Heart left ventricle (tissue), 16 donors: Measurements from ENCODE around the gene PTGIS. TPM values are rescaled to one million over a fixed set of nuclear protein-coding genes. Genes with fewer than 3 reads are reported as not detected.

ENCODE experiments used
- ATAC-seq, 4 donors: fragments of 200-7000 bp; cut with Tn5 transposase; one replicate each; pipeline ENCODE4 v1.9.1; 2020 to 2022; ENCODE audit warnings: moderate library complexity in 4 of 4, mild to moderate bottlenecking in 3 of 4, moderate number of reproducible peaks in 1 of 4
- DNase-seq, 5 donors: peaks; one replicate each; pipeline ENCODE4 v3.0.0-alpha.2; 2020
- H3K27ac ChIP-seq, 12 donors: fragments of 200-600 bp; sonication (generic) in 4 of 12; one replicate each; pipeline versions ENCODE4 v1.5.0 to v1.8.0; 2016 to 2022; ENCODE audit warnings: mild to moderate bottlenecking in 2 of 12
- H3K27me3 ChIP-seq, 9 donors: fragments of 200-600 bp; sonication (generic) in 2 of 9; one replicate each; pipeline versions ENCODE4 v1.5.1 to v1.8.0; 2016 to 2022; ENCODE audit warnings: mild to moderate bottlenecking in 3 of 9
- H3K36me3 ChIP-seq, 9 donors: fragments of 200-600 bp; sonication (generic) in 2 of 9; one replicate each; pipeline versions ENCODE4 v1.5.0 to v1.8.0; 2018 to 2022; ENCODE audit warnings: mild to moderate bottlenecking in 2 of 9
- H3K4me1 ChIP-seq, 12 donors: fragments of 200-600 bp; sonication (generic) in 4 of 12; one replicate each; pipeline versions ENCODE4 v1.5.0 to v1.8.0; 2016 to 2022; ENCODE audit warnings: mild to moderate bottlenecking in 3 of 12
- H3K4me3 ChIP-seq, 12 donors: fragments of 200-600 bp; sonication (generic) in 4 of 12; one replicate each; pipeline versions ENCODE4 v1.5.0 to v1.8.0; 2017 to 2022; ENCODE audit warnings: mild to moderate bottlenecking in 9 of 12, moderate library complexity in 4 of 12
- H3K9me3 ChIP-seq, 12 donors: fragments of 200-600 bp; sonication (generic) in 4 of 12; one replicate each; pipeline versions ENCODE4 v1.5.0 to v1.8.0; 2016 to 2022; ENCODE audit warnings: mild to moderate bottlenecking in 1 of 12
- POLR2A ChIP-seq, 2 donors: fragments of 450-650 bp; IDR thresholded peaks; one replicate each; pipeline ENCODE4 v1.6.1; 2017; ENCODE audit warnings: antibody characterized with exemption in 2 of 2, mild to moderate bottlenecking in 2 of 2, moderate library complexity in 2 of 2
- WGBS, 4 donors: extraction: QIAGEN DNeasy Blood & Tissue Kit in 2 of 4; methylation state at CpG; one replicate each; pipeline versions ENCODE4 v1.1.5 to v1.1.7; 2013 to 2018; 5-methylcytosine and 5-hydroxymethylcytosine counted together
- intact Hi-C, 10 donors: fragments of 100-400 bp; cut with DNase I; formaldehyde crosslinking; loops; one replicate each; pipeline versions ENCODE4 v1.11.1 to v1.14.2; 2022
- polyA plus RNA-seq, 2 donors: library from polyadenylated mRNA; stranded (reverse); fragments of 200-250 nt; gene quantifications; one replicate each; pipeline ENCODE4 v1.2.3, GENCODE V29; 2013
- total RNA-seq, 9 donors: library from RNA; depleted of rRNA in 2 of 9; stranded (reverse); fragments of >200 nt in 2 of 9; fragmentation: NEBNext Ultra II Directional in 3 of 9; extraction: Animal tissue kit (Norgen Biotek cat#: 25700) in 3 of 9; gene quantifications; one replicate each; pipeline versions ENCODE4 v1.1.0 to v1.2.4, GENCODE V29; 2016 to 2023
- TF ChIP-seq, protein P1 (sequence below), 12 donors: fragments of 200-600 bp; sonication (generic) in 4 of 12; IDR thresholded peaks; one replicate each; pipeline versions ENCODE4 v1.5.0 to v1.8.0; 2018 to 2022; ENCODE audit warnings: antibody characterized with exemption in 12 of 12, mild to moderate bottlenecking in 5 of 12
- donor health status: ischemic (EF 13 %, LVEDD 7.1; RV severe dilation, severe dysfunction).
- donor health status: healthy with polysubstance abuse.
- donor health status: DM: no; HTN: yes; CAD: no.
- donor health status: DM: no; HTN: no; CAD: no.
- donor health status: ischemic (EF 25% LVEDD 6.9; RV normal size, moderate dysfunction).
- donor health status: ischemic (EF 25% LVEDD 5.7; RV mildly dilated, moderate dysfunction).
- donor health status: healthy.
- donor health status: DM: yes; HTN: yes; CAD: no.
- donor health status: ischemic (EF 35%, LVEDD 5.7; RV mildly dilated, moderate dysfunction).
- donor health status: nonischemic (EF 11% LVEDD 7.7; RV severe dilation, severe dysfunction).
- donor health status: DM: yes; HTN: yes; CAD: no.
- donor health status: PGD.
- donor health status: ischemic (EF 29% LVEDD 5.4; RV normal size, mild dysfunction).
- donor health status: nonischemic (EF 23%, LVEDD 6.1; RV moderate dilation, normal function).

Gene PTGIS
- total and polyA plus RNA-seq, 11 donors = 5.3 to 95.2 (median 20.1) TPM

DNA sequence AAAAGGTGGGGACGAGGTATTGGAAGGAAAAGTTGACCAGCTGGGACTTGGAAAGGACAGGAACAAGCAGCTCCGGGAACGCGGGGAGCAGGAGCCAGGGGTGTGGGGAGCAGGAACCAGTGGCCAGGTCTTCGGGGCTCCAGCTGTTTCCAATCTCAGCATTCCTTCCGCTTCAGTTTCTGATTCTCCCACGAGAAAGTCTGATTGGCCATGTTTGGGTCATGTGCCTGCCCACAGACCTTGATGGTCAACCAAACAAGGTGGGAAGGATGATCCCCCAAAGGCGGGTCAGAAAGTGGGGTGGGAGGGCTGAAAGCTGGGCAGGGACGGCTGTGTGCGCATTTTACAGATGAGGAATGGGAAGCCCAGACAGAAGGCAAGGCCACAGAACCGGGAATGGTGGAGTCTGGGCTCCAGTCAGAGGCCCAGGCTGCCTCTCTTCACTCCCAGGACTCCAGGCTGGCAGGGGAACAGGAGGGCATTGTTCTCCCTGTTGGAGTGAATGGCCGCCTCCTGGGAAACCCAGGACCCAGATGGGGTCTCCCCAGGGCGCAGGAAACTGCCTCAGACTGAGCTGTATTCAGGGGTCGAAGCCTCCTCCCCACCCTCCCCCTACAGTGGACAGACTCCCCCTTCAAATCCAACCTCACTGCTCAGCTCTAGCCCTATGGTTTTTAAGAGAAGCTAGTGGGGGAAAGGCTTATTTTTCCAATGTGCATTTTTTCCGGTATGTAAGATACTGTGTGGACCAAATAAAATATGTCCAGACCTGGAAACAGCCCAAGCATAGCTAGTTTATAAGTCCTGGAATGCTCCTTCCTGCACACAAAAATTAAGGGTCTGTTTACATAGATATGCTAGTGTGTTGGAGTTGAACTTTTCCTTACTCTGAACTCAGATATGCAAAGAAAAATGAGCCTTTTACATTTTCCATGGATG lies 12.2 kb upstream of the PTGIS start:
- peaks cover 0 to 21% (median 5%) of the 10 kb centered on the region in 12 donors for H3K9me3 ChIP-seq
- peak overlapping the region in 11 of 12 donors; percentile 35 to 89 (median 68) for H3K27ac ChIP-seq
- TF ChIP-seq POLR2A (IDR thresholded peaks at IDR 0.05) = no peak
- TF ChIP-seq, protein P1, sequence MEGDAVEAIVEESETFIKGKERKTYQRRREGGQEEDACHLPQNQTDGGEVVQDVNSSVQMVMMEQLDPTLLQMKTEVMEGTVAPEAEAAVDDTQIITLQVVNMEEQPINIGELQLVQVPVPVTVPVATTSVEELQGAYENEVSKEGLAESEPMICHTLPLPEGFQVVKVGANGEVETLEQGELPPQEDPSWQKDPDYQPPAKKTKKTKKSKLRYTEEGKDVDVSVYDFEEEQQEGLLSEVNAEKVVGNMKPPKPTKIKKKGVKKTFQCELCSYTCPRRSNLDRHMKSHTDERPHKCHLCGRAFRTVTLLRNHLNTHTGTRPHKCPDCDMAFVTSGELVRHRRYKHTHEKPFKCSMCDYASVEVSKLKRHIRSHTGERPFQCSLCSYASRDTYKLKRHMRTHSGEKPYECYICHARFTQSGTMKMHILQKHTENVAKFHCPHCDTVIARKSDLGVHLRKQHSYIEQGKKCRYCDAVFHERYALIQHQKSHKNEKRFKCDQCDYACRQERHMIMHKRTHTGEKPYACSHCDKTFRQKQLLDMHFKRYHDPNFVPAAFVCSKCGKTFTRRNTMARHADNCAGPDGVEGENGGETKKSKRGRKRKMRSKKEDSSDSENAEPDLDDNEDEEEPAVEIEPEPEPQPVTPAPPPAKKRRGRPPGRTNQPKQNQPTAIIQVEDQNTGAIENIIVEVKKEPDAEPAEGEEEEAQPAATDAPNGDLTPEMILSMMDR (IDR thresholded peaks at IDR 0.05) = no peak
- 66 to 75% (median 73%) methylated on average over 14 to 15 of the region's 15 CpGs for WGBS, 4 donors
- ATAC-seq (peak in 2 of 4 donors; percentile 9 to 31), DNase-seq (peak in 2 of 5 donors; percentile 39 to 66)
- intact Hi-C loops = no loop called here
- H3K4me3 ChIP-seq = no peak overlapping the region
- H3K27me3 ChIP-seq = no peaks in the 10 kb centered on the region
- no peaks in the 10 kb centered on the region for H3K36me3 ChIP-seq
- H3K4me1 ChIP-seq = peaks cover 0 to 48% (median 20%) of the 10 kb centered on the region in 12 donors

DNA sequence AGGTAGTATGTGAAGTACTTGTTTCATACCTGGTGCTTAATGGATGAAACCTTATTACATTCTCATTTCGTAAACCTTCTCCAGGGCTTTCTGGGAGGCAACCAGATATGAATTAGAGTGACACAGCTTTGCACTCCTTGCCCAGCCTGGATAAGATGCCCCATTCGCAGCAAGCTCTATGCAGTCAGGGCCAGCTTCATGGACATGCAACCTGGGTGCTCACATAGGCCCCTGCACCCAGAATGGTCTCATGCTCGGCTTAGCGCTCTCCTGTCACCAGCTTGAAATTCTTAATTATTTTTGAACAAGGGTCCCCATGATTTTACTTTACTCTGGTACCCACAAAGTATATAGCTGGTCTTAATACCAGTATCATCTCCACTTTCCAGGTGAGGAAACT lies 11.3 kb upstream of the PTGIS start:
- no peak for ATAC-seq
- Histone ChIP-seq H3K27me3 (no peaks in the 10 kb centered on the region), H3K36me3 (no peaks in the 10 kb centered on the region), H3K4me3 (no peak overlapping the region), H3K9me3 (peaks cover 0 to 21% (median 5%) of the 10 kb centered on the region in 12 donors), H3K4me1 (peaks cover 0 to 45% (median 18%) of the 10 kb centered on the region in 12 donors), H3K27ac (peak overlapping the region in 10 of 12 donors; percentile 44 to 89 (median 70))
- 97 to 100% (median 98%) methylated on average over 4 of the region's 4 CpGs for WGBS, 4 donors
- DNase-seq = no peak
- TF ChIP-seq, protein P1 (IDR thresholded peaks at IDR 0.05) = no peak
- intact Hi-C loops = no loop called here

DNA sequence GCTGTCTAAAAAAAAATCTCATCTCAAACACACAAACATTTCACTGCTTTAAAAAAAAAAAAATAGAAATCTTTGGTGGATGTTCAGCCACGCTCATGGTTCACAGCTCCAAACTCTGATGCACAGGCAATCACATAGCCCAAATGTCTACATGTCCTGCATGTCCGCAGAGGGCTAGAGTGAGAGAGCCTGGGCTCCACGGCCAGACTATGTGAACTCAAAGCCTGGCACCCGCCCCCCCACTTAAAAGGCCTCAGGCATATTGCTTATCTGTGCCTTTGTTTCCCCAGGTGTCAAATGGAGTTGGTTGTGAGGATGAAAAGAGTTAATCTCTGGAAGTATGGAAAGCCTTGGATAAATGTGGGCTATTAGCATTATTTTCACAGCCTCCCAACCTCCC lies 10.5 kb upstream of the PTGIS start:
- no peaks in the 10 kb centered on the region for H3K36me3 ChIP-seq
- H3K4me3 ChIP-seq = no peak overlapping the region
- no peak for DNase-seq
- peaks cover 0 to 37% (median 13%) of the 10 kb centered on the region in 12 donors for H3K4me1 ChIP-seq
- H3K27ac ChIP-seq = peak overlapping the region in 6 of 12 donors; percentile 4 to 86 (median 74)
- ATAC-seq = no peak
- H3K27me3 ChIP-seq = no peaks in the 10 kb centered on the region
- 82 to 91% (median 88%) methylated on average over 4 of the region's 4 CpGs for WGBS, 4 donors
- peaks cover 0 to 21% (median 5%) of the 10 kb centered on the region in 12 donors for H3K9me3 ChIP-seq
- no peak for TF ChIP-seq POLR2A (IDR thresholded peaks at IDR 0.05)
- TF ChIP-seq, protein P1 (IDR thresholded peaks at IDR 0.05) = no peak
- intact Hi-C loops = no loop called here

DNA sequence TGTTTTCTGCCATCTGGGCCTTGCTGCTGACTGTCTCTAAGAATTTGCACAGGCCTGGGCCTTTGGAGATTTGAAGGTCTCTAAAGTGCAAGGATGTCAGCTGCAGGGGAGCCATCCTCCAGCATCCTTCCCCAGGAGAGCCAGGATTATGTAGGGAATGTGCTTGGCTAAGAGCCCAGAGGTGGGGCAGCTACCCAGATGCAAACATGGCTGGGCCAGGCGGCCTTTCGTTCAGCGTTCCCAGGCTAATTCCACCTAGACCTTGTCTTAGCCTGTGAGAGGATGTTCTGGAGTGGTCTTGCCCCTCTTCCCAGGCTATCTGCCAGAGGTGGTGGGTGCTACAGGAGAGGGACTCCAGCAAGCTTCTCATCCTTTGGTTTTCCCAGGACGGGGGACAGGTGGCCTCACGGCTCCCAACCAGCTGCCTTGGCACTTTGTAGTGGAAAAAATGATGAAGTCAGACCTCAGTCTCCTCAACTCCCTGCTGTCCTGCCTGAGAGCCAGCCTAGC lies 7.7 kb upstream of the PTGIS start:
- 24 to 29% (median 25%) methylated on average over 4 to 5 of the region's 5 CpGs for WGBS, 4 donors
- DNase-seq (peak in 3 of 5 donors; percentile 53 to 61 (median 58)), ATAC-seq (peak; percentile 54 to 80 (median 67))
- Histone ChIP-seq H3K4me3 (no peak overlapping the region), H3K27ac (peak overlapping the region in 9 of 12 donors; percentile 0 to 77 (median 68)), H3K4me1 (peaks cover 0 to 36% (median 12%) of the 10 kb centered on the region in 12 donors), H3K27me3 (peaks cover 0 to 10% (median 0%) of the 10 kb centered on the region in 9 donors), H3K36me3 (no peaks in the 10 kb centered on the region), H3K9me3 (peaks cover 0 to 7% (median 0%) of the 10 kb centered on the region in 12 donors)
- intact Hi-C loops = loop anchor here in 1 of 10 donors (2.0 kb wide), 1 partner anchor 13 kb away; no protein-coding TSS in a partner anchor
- no peak for TF ChIP-seq POLR2A (IDR thresholded peaks at IDR 0.05)
- TF ChIP-seq, protein P1 (IDR thresholded peaks at IDR 0.05) = no peak
